HEK293T (cell line): ENCODE measurements around the gene ADCY9.
A peak's percentile ranks its signal among the peaks of the same experiment; 100 is the strongest.
"Not testable (repeated sequence)": the region's sequence is repeated elsewhere in the genome, so short reads cannot be mapped to it uniquely, and the experiment has no call there.

Experiments used
- CTCF ChIA-PET: fragments of 350-600 bp; formaldehyde crosslinking; extraction: SDS; loops from one replicate; lab custom pipeline; 2021; ENCODE audit warnings: antibody characterized with exemption, inconsistent platforms; lab: Yijun Ruan, JAX
- POLR2A ChIA-PET: fragments of 350-600 bp; formaldehyde crosslinking; extraction: SDS; loops from one replicate; lab custom pipeline; 2020; ENCODE audit warnings: antibody characterized with exemption, inconsistent platforms; lab: Yijun Ruan, JAX
- DNase-seq: peaks from one replicate; pipeline ENCODE4 v3.0.0; 2012; ENCODE audit warnings: mixed read lengths; ENCODE audit errors: extremely low spot score
- ARNT ChIP-seq: fragments of 450-650 bp; IDR thresholded peaks from 2 replicates; pipeline ENCODE4 v1.6.1; 2017; ENCODE audit warnings: mild to moderate bottlenecking
- BHLHE40 ChIP-seq: fragments of 450-650 bp; IDR thresholded peaks from 2 replicates; pipeline ENCODE4 v1.6.1; 2016; ENCODE audit warnings: mild to moderate bottlenecking, moderate library complexity, borderline replicate concordance
- CTBP1 ChIP-seq: fragments of 450-650 bp; IDR thresholded peaks from 2 replicates; pipeline ENCODE4 v1.6.1; 2016; ENCODE audit warnings: borderline replicate concordance
- ELF4 ChIP-seq: fragments of 450-650 bp; IDR thresholded peaks from 2 replicates; pipeline ENCODE4 v1.6.1; 2017; ENCODE audit warnings: antibody characterized with exemption
- FOXA1 ChIP-seq: fragments of 450-650 bp; IDR thresholded peaks from 2 replicates; pipeline ENCODE4 v1.6.1; 2016; ENCODE audit warnings: mild to moderate bottlenecking
- FOXK2 ChIP-seq: fragments of 450-650 bp; IDR thresholded peaks from 2 replicates; pipeline ENCODE4 v1.6.1; 2016; ENCODE audit warnings: mild to moderate bottlenecking
- FOXM1 ChIP-seq: fragments of 450-650 bp; IDR thresholded peaks from 2 replicates; pipeline ENCODE4 v1.6.1; 2017; ENCODE audit warnings: mild to moderate bottlenecking, borderline replicate concordance
- HDGF ChIP-seq: fragments of 450-650 bp; IDR thresholded peaks from 2 replicates; pipeline ENCODE4 v1.6.1; 2017; ENCODE audit warnings: antibody characterized with exemption, borderline replicate concordance
- L3MBTL2 ChIP-seq: fragments of 450-650 bp; conservative IDR thresholded peaks from 2 replicates; pipeline ENCODE4 v1.6.1; 2016; ENCODE audit warnings: mild to moderate bottlenecking
- LEF1 ChIP-seq: fragments of 450-650 bp; IDR thresholded peaks from 2 replicates; pipeline ENCODE4 v1.6.1; 2017; ENCODE audit warnings: mild to moderate bottlenecking, borderline replicate concordance
- NFRKB ChIP-seq: fragments of 450-650 bp; IDR thresholded peaks from 2 replicates; pipeline ENCODE4 v1.6.1; 2016; ENCODE audit warnings: mild to moderate bottlenecking, moderate library complexity
- SP1 ChIP-seq: fragments of 450-650 bp; IDR thresholded peaks from 2 replicates; pipeline ENCODE4 v1.6.1; 2017
- SUZ12 ChIP-seq: fragments of 450-650 bp; IDR thresholded peaks from 2 replicates; pipeline ENCODE4 v1.6.1; 2016; ENCODE audit warnings: mild to moderate bottlenecking
- TARDBP ChIP-seq: fragments of 450-650 bp; IDR thresholded peaks from 2 replicates; pipeline ENCODE4 v1.6.1; 2016
- ZNF384 ChIP-seq: fragments of 450-650 bp; IDR thresholded peaks from 2 replicates; pipeline ENCODE4 v1.6.1; 2016
- TF ChIP-seq, protein P1 (sequence below): fragments of 450-650 bp; IDR thresholded peaks from 2 replicates; pipeline ENCODE4 v1.6.1; 2016

The ADCY9 gene

DNA sequence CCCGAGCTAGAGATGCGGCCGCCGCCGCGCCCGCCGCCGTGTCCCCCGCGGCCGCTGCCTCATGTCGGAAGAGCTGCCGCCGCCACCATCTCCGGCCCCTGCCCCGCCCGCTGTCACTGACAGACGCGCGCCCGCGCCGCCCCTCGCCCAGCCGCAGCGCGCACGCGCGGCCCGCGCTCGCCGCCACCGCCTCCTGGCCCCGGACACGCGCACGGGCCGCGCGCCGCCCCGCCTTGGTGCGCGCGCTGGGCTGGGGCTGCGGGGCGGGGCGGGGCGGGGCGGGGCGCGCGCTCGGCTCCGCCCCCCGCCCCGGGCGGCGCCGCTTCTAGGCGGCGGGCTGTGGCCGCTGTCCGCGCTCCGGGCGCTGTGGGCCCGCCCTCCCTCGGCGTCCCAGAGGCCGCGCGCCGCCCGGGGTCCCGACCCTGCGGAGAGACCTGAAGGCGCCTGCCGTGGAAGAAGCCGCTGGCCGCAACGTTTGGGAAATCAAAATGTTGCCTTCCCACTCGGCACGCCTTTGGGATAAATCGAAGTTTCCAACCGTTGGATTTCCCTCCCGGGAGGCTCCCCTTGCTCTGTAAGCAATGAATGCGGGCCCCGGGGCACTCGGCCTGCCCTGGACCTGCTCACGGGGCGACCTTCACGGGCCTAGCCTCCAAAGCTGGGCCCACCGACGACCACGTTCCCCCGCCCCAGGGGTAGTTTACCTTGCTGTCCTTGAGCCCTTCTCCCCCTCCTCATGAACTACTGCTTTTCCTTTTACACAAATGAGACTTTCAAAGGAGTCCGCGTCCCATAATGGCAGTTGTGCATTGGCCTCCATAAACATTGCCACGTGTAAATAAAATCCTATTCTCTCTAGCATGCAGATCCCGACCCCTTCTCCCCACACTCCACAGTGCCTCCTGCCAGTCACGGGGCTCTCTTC is at the start of gene ADCY9:
ADCY9 (minus strand) TSS at position 118 of the 925 bp plus-strand sequence. CDS start 1,000 bp downstream, outside the sequence.
- POLR2A ChIA-PET = interaction anchor here (0.6 kb wide), 2 partner anchors 230 to 1751 kb away, joined by 3 read pairs; no protein-coding TSS in a partner anchor
- TF ChIP-seq, protein P1, sequence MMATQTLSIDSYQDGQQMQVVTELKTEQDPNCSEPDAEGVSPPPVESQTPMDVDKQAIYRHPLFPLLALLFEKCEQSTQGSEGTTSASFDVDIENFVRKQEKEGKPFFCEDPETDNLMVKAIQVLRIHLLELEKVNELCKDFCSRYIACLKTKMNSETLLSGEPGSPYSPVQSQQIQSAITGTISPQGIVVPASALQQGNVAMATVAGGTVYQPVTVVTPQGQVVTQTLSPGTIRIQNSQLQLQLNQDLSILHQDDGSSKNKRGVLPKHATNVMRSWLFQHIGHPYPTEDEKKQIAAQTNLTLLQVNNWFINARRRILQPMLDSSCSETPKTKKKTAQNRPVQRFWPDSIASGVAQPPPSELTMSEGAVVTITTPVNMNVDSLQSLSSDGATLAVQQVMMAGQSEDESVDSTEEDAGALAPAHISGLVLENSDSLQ = no peak
- no peak for TF ChIP-seq SP1
- no peak for TF ChIP-seq ARNT
- TF ChIP-seq TARDBP = no peak
- TF ChIP-seq HDGF = no peak
- no peak for TF ChIP-seq FOXA1
- TF ChIP-seq LEF1 = no peak
- TF ChIP-seq FOXM1 = no peak
- no peak for TF ChIP-seq ELF4
- TF ChIP-seq FOXK2 = no peak
- no peak; the same call in 1 of the 2 replicates for TF ChIP-seq L3MBTL2
- TF ChIP-seq CTBP1 = no peak
- TF ChIP-seq ZNF384 = no peak
- TF ChIP-seq SUZ12 = no peak
- TF ChIP-seq BHLHE40 = no peak
- TF ChIP-seq NFRKB = no peak
- DNase-seq = peak; percentile 96
- CTCF ChIA-PET = no interaction called here

DNA sequence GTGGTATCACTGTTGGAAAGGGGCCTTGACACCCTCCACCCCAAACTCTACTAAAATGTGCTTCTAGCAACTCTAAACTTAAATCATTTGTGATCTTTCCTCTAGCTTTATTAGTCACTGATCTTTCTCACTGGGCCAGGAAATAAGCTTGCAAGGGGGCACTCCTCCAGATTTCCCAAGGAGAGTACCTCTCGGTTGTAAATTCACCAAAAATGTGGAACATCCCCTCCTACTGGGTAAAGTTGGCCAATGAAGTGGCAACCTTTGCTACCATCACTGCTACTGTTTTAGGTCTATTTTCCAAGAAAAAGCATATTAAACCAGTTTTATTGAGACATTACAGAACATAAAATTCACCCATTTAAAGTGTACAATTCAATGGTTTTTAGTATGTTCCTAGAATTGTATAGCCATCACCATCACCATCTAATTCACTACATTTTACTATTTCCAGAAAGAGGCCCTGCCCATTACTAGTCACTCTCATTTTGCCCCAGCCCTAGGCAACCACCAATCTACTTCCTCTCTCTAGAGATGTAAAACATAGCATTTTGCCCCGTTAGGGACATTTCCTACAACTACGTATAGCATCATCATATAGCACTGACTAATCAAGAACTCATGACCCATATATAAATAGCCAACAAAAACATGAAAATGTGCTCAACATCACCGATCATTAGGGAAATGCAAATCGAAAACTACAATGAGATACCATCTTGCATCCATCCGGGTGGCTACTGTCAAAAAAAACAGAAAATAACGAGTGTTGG is 44.6 kb upstream of the ADCY9 start:
- CTCF ChIA-PET = no interaction called here
- POLR2A ChIA-PET = no interaction called here

DNA sequence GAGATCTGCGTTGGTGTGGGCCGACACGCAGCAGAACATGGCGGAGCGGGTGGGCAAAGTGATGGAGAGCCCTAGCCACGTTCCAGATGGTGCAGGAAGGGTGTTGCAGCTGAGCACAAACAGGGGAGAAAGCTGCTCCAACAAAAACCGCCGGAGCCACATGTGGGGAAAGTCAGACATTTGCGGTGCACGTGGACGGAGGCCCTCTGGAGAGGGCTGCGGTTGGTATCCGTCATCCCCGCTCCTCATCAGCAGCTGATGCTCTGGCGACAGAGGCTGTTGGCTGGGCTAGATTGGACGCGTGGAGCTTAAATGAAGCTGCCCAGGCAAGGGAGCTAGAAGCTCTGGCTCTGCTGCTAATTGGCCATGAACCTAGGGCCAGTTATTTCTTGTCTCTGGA is 43.5 kb upstream of the ADCY9 start:
- ChIA-PET CTCF (no interaction called here), POLR2A (no interaction called here)
- TF ChIP-seq L3MBTL2 (no peak), TARDBP (no peak), NFRKB (no peak), HDGF (no peak), FOXA1 (no peak), CTBP1 (no peak)
- TF ChIP-seq, protein P1 = no peak
- DNase-seq = no peak

More for the DNA sequence above, 44.6 kb upstream of the ADCY9 start:
- no peak for DNase-seq
- no peak for TF ChIP-seq ZNF384
- no peak for TF ChIP-seq ELF4
- TF ChIP-seq FOXA1 = no peak
- TF ChIP-seq FOXK2 = no peak
- TF ChIP-seq LEF1 = no peak
- no peak for TF ChIP-seq L3MBTL2
- TF ChIP-seq HDGF = no peak
- TF ChIP-seq TARDBP = no peak
- TF ChIP-seq ARNT = no peak
- no peak for TF ChIP-seq BHLHE40
- TF ChIP-seq FOXM1 = no peak
- no peak for TF ChIP-seq SUZ12
- no peak for TF ChIP-seq SP1
- no peak for TF ChIP-seq NFRKB
- TF ChIP-seq, protein P1 = no peak
- no peak for TF ChIP-seq CTBP1

DNA sequence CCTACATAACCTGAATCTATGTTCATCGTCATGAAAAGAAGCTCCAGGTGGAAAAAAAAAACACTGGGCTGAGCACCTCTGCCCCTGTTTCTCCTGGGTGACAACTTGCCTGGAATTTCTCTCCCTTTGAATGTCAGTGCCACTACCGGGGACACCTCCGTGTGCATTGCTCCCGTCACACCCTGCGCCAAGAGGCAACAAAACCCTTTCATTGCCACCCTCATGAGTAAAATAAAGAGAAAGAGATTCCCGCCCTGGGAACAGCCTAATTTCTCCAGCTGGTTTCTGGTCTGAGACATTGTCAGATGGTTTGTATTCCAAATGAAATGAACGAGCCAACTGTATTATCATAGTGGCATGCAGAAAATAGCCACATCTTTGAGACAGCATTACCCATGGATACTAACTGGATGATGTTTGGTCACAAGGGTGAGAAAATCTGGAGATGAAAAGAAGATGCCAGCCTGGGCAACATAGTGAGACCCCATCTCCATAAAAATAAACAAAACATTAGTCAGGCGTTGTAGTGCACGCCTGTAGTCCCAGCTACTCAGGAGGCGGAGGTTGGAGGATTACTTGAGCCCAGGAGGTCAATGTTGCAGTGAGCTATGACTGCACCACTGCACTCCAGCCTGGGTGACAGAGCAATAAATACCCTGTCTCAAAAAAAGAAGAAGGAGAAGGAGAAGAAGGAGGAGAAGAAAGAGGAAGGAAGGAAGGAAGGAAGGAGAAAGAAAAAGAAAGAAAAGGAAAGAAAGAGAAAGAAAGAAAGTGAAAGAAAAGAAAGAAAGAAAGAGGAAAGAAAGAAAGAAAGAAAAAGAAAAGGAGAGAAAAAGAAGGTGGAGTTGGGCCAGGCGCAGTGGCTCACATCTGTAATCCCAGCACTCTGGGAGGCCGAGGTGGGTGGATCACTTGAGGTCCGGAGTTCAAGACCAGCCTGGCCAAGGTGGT is 42.2 kb upstream of the ADCY9 start:
- CTCF ChIA-PET = no interaction called here
- POLR2A ChIA-PET = interaction anchor here (0.6 kb wide), 1 partner anchor 22 kb away, joined by 3 read pairs; no protein-coding TSS in a partner anchor
- no peak for DNase-seq
- TF ChIP-seq NFRKB (no peak), SP1 (no peak), FOXK2 (no peak), L3MBTL2 (no peak), ELF4 (no peak)

DNA sequence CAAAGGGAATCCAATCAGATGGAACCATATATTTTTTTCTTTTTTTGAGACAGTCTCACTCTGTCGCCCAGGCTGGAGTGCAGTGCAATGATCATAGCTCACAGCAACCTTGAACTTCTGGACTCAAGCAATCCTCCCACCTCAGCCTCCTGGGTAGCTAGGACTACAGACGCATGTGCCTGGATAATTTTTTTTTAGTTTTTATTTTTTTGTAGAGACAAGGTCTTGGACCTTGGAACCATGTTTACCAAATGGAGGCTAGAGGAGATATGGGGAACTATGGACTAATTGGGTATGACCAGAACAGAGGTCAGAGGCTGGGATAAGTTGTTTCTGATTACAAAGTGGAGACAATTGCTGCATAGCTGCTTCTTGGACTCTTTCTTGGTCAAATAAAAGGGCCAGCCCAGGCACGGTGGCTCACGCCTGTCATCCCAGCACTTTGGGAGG is 41.2 kb upstream of the ADCY9 start:
- POLR2A ChIA-PET = no interaction called here
- CTCF ChIA-PET = interaction anchor here (0.6 kb wide), 1 partner anchor 86 kb away, joined by 3 read pairs; no protein-coding TSS in a partner anchor
- no peak for DNase-seq
- TF ChIP-seq CTBP1 (no peak), BHLHE40 (no peak), ZNF384 (no peak), FOXA1 (no peak), L3MBTL2 (no peak), HDGF (no peak), ARNT (no peak), TARDBP (no peak)
- TF ChIP-seq, protein P1 = no peak

DNA sequence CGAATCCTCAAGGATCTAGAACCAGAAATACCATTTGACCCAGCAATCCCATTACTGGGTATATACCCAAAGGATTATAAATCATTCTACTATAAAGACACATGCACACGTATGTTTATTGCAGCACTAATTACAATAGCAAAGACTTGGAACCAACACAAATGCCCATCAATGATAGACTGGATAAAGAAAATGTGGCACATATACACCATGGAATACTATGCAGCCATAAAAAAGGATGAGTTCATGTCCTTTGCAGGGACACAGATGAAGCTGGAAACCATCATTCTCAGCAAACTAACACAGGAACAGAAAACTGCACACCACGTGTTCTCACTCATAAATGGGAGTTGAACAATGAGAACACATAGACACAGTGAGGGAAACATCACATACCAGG is 40.3 kb upstream of the ADCY9 start:
- CTCF ChIA-PET, DNase-seq, POLR2A ChIA-PET: not testable (repeated sequence)

DNA sequence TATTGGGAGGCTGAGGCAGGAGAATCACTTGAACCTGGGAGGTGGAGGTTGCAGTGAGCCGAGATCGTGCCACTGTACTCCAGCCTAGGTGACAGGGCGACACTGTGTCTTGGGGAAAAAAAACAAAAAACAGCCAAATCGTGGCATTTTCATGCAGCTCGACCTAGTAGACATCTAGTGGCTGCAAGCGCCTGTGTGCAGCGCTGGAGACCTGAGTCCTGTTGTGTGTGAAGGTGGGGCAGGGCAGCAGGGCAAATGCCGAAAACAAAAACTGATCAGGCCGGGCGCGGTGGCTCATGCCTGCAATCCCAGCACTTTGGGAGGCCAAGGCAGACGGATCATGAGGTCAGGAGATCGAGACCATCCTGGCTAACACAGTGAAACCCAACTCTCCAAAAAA is 37.1 kb upstream of the ADCY9 start:
- DNase-seq, CTCF ChIA-PET, POLR2A ChIA-PET: not testable (repeated sequence)
